ENCODE measurements around the gene MYH4. TPM values are rescaled to one million over a fixed set of nuclear protein-coding genes. Genes with fewer than 3 reads are reported as not detected.

Gene MYH4
- not detected for total RNA-seq

- no peaks in the 10 kb centered on the region for H3K27me3 Mint-ChIP-seq
- intact Hi-C loops (cut with DNase I, micrococcal nuclease): no loop called here
These were observed at the start of gene MYH4 for GRCh38 chr17:10469459-10469858. Gene MYH4 (minus strand): TSS chr17:10469559. CDS start chr17:10466745, 2,814 bp downstream.

GRCh38 chr17:10518271-10519037 lies 49.1 kb upstream of the MYH4 start, which contains the start of gene MYH1:
Gene MYH1 (minus strand): TSS chr17:10518542. CDS start chr17:10516642, 1,900 bp downstream.
- no peak for ATAC-seq
- Mint-ChIP-seq H3K27ac (no peak within 1 kb of the TSS), H3K9me3 (ENCODE audit: low read depth) (peaks cover 1% of the 10 kb centered on the region), H3K27me3 (peaks cover under 1% of the 10 kb centered on the region), H3K36me3 (ENCODE audit: low read depth) (no peaks in the 10 kb centered on the region), H3K4me3 (no peak within 1 kb of the TSS), H3K4me1 (no peaks in the 10 kb centered on the region)
- ChIA-PET POLR2A (no interaction called here), CTCF (no interaction called here)
- intact Hi-C loops (cut with DNase I, micrococcal nuclease): no loop called here
- DNase-seq: no peak

More at GRCh38 chr17:10469459-10469858, at the start of gene MYH4:
- DNase-seq (no peak), ATAC-seq (no peak)
- no peaks in the 10 kb centered on the region for H3K9me3 Mint-ChIP-seq (ENCODE audit: low read depth)
- no peak within 1 kb of the TSS for H3K27ac Mint-ChIP-seq
- H3K4me1 Mint-ChIP-seq: no peaks in the 10 kb centered on the region
- no peaks in the 10 kb centered on the region for H3K36me3 Mint-ChIP-seq (ENCODE audit: low read depth)
- ChIA-PET POLR2A (no interaction called here), CTCF (no interaction called here)
- H3K4me3 Mint-ChIP-seq: no peak within 1 kb of the TSS

GRCh38 chr17:10516638-10517037 lies 47.3 kb upstream of the MYH4 start:
- ATAC-seq (no peak), DNase-seq (no peak)
- Mint-ChIP-seq H3K27ac (no peak overlapping the region), H3K4me1 (no peaks in the 10 kb centered on the region), H3K27me3 (no peaks in the 10 kb centered on the region), H3K9me3 (ENCODE audit: low read depth) (no peaks in the 10 kb centered on the region), H3K4me3 (no peak overlapping the region), H3K36me3 (ENCODE audit: low read depth) (no peaks in the 10 kb centered on the region)
- intact Hi-C loops (cut with DNase I, micrococcal nuclease): no loop called here
- ChIA-PET POLR2A (no interaction called here), CTCF (no interaction called here)

- no peaks in the 10 kb centered on the region for H3K27me3 Mint-ChIP-seq
- POLR2A ChIA-PET: no interaction called here
- no peaks in the 10 kb centered on the region for H3K36me3 Mint-ChIP-seq (ENCODE audit: low read depth)
- H3K4me3 Mint-ChIP-seq: no peak overlapping the region
- H3K4me1 Mint-ChIP-seq: no peaks in the 10 kb centered on the region
- ATAC-seq: no peak
- intact Hi-C loops (cut with DNase I, micrococcal nuclease): no loop called here
- H3K9me3 Mint-ChIP-seq (ENCODE audit: low read depth): no peaks in the 10 kb centered on the region
- DNase-seq: no peak
- no peak overlapping the region for H3K27ac Mint-ChIP-seq
- CTCF ChIA-PET: no interaction called here
These were observed 46.7 kb upstream of the MYH4 start for GRCh38 chr17:10516065-10516464.

GRCh38 chr17:10513299-10514067 lies 44.1 kb upstream of the MYH4 start:
- intact Hi-C loops (cut with DNase I, micrococcal nuclease): no loop called here
- no peak overlapping the region for H3K4me3 Mint-ChIP-seq
- no peak for ATAC-seq
- ChIA-PET CTCF (interaction anchor here (2.3 kb wide), 1 partner anchor 104 kb away, joined by 8 read pairs; no protein-coding TSS in a partner anchor), POLR2A (no interaction called here)
- peaks cover 2% of the 10 kb centered on the region for H3K27me3 Mint-ChIP-seq
- no peak overlapping the region for H3K27ac Mint-ChIP-seq
- no peaks in the 10 kb centered on the region for H3K36me3 Mint-ChIP-seq (ENCODE audit: low read depth)
- H3K4me1 Mint-ChIP-seq: no peaks in the 10 kb centered on the region
- no peaks in the 10 kb centered on the region for H3K9me3 Mint-ChIP-seq (ENCODE audit: low read depth)
- no peak for DNase-seq

GRCh38 chr17:10512856-10513255 lies 43.5 kb upstream of the MYH4 start:
- ATAC-seq: no peak
- Mint-ChIP-seq H3K27me3 (peaks cover 2% of the 10 kb centered on the region), H3K27ac (no peak overlapping the region), H3K36me3 (ENCODE audit: low read depth) (no peaks in the 10 kb centered on the region), H3K9me3 (ENCODE audit: low read depth) (no peaks in the 10 kb centered on the region), H3K4me3 (no peak overlapping the region), H3K4me1 (no peaks in the 10 kb centered on the region)
- no peak for DNase-seq
- intact Hi-C loops (cut with DNase I, micrococcal nuclease): no loop called here
- ChIA-PET CTCF (interaction anchor here (2.3 kb wide), 1 partner anchor 104 kb away, joined by 8 read pairs; no protein-coding TSS in a partner anchor), POLR2A (no interaction called here)

- H3K9me3 Mint-ChIP-seq (ENCODE audit: low read depth): peaks cover 2% of the 10 kb centered on the region
- DNase-seq (no peak), ATAC-seq (no peak)
- no peaks in the 10 kb centered on the region for H3K36me3 Mint-ChIP-seq (ENCODE audit: low read depth)
- H3K4me1 Mint-ChIP-seq: no peaks in the 10 kb centered on the region
- no peak overlapping the region for H3K27ac Mint-ChIP-seq
- CTCF ChIA-PET: no interaction called here
- intact Hi-C loops (cut with DNase I, micrococcal nuclease): no loop called here
- H3K27me3 Mint-ChIP-seq: peaks cover 9% of the 10 kb centered on the region
- POLR2A ChIA-PET: no interaction called here
- no peak overlapping the region for H3K4me3 Mint-ChIP-seq
These were observed 30.6 kb upstream of the MYH4 start for GRCh38 chr17:10499950-10500349.

GRCh38 chr17:10492004-10492403 lies 22.6 kb upstream of the MYH4 start:
- DNase-seq: no peak
- H3K4me1 Mint-ChIP-seq: no peaks in the 10 kb centered on the region
- H3K4me3 Mint-ChIP-seq: no peak overlapping the region
- intact Hi-C loops (cut with DNase I, micrococcal nuclease): no loop called here
- ATAC-seq: no peak
- H3K36me3 Mint-ChIP-seq (ENCODE audit: low read depth): no peaks in the 10 kb centered on the region
- no peak overlapping the region for H3K27ac Mint-ChIP-seq
- POLR2A ChIA-PET: no interaction called here
- peaks cover 6% of the 10 kb centered on the region for H3K27me3 Mint-ChIP-seq
- peaks cover 30% of the 10 kb centered on the region for H3K9me3 Mint-ChIP-seq (ENCODE audit: low read depth)
- CTCF ChIA-PET: interaction anchor here (1.0 kb wide), 1 partner anchor 37 kb away, joined by 3 read pairs; no protein-coding TSS in a partner anchor

- POLR2A ChIA-PET: no interaction called here
- Mint-ChIP-seq H3K27me3 (no peaks in the 10 kb centered on the region), H3K36me3 (ENCODE audit: low read depth) (no peaks in the 10 kb centered on the region), H3K9me3 (ENCODE audit: low read depth) (peaks cover 29% of the 10 kb centered on the region), H3K27ac (no peak overlapping the region), H3K4me1 (no peaks in the 10 kb centered on the region), H3K4me3 (no peak overlapping the region)
- ATAC-seq: no peak
- CTCF ChIA-PET: no interaction called here
- intact Hi-C loops (cut with DNase I, micrococcal nuclease): no loop called here
- no peak for DNase-seq
These were observed 12.9 kb upstream of the MYH4 start for GRCh38 chr17:10482252-10482651.

GRCh38 chr17:10477701-10478100 lies 8.3 kb upstream of the MYH4 start:
- Mint-ChIP-seq H3K4me3 (no peak overlapping the region), H3K9me3 (ENCODE audit: low read depth) (peaks cover 5% of the 10 kb centered on the region), H3K27ac (no peak overlapping the region), H3K4me1 (no peaks in the 10 kb centered on the region), H3K27me3 (no peaks in the 10 kb centered on the region), H3K36me3 (ENCODE audit: low read depth) (no peaks in the 10 kb centered on the region)
- intact Hi-C loops (cut with DNase I, micrococcal nuclease): no loop called here
- ChIA-PET CTCF (interaction anchor here (0.7 kb wide), 1 partner anchor 159 kb away, joined by 3 read pairs; no protein-coding TSS in a partner anchor), POLR2A (no interaction called here)
- ATAC-seq (no peak), DNase-seq (no peak)

- intact Hi-C loops (cut with DNase I, micrococcal nuclease): no loop called here
- ATAC-seq (no peak), DNase-seq (no peak)
- POLR2A ChIA-PET: no interaction called here
- no peak overlapping the region for H3K27ac Mint-ChIP-seq
- CTCF ChIA-PET: no interaction called here
- no peaks in the 10 kb centered on the region for H3K27me3 Mint-ChIP-seq
- no peak overlapping the region for H3K4me3 Mint-ChIP-seq
- H3K36me3 Mint-ChIP-seq (ENCODE audit: low read depth): no peaks in the 10 kb centered on the region
- no peaks in the 10 kb centered on the region for H3K4me1 Mint-ChIP-seq
- no peaks in the 10 kb centered on the region for H3K9me3 Mint-ChIP-seq (ENCODE audit: low read depth)
These were observed 5.2 kb upstream of the MYH4 start for GRCh38 chr17:10474536-10474935.

- Mint-ChIP-seq H3K4me3 (no peak overlapping the region), H3K27me3 (no peaks in the 10 kb centered on the region), H3K36me3 (ENCODE audit: low read depth) (no peaks in the 10 kb centered on the region), H3K27ac (no peak overlapping the region), H3K9me3 (ENCODE audit: low read depth) (no peaks in the 10 kb centered on the region), H3K4me1 (no peaks in the 10 kb centered on the region)
- CTCF ChIA-PET: no interaction called here
- ATAC-seq (no peak), DNase-seq (no peak)
- POLR2A ChIA-PET: no interaction called here
- intact Hi-C loops (cut with DNase I, micrococcal nuclease): no loop called here
These were observed 2.5 kb upstream of the MYH4 start for GRCh38 chr17:10471858-10472257.
